ENCODE results near the gene P2RX4.
"Not testable (repeated sequence)": the region's sequence is repeated elsewhere in the genome, so short reads cannot be mapped to it uniquely, and the experiment has no call there.

DNA sequence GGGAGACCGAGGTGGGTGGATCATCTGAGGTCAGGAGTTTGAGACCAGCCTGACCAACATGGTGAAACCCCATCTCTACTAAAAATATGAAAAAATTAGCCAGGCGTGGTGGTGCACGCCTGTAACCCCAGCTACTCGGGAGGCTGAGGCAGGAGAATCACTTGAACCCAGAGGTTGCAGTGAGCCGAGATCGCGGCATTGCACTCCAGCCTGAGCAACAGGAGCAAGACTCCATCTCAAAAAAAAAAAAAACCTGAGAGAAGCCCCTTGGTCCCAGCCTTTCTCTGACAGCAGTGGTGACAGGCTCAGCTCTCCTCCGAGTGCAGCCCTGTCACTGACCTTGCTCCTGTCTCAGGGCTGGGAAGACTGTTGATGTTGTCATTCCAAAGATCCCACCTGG, 16.9 kb downstream of the P2RX4 start:
- TF ChIP-seq CTCF, POLR2AphosphoS5 (IDR thresholded peaks at IDR 0.05): not testable (repeated sequence)
